Neural cell (in vitro differentiated cells): ENCODE results near the gene ENOSF1. TPM values are rescaled to one million over a fixed set of nuclear protein-coding genes. Genes with fewer than 3 reads are reported as not detected.

ENCODE experiments used
- H2AFZ ChIP-seq: fragments of 200-600, 300-800 bp; sonication (generic), shearing (Covaris generic); 2 replicates; pipeline ENCODE4 v1.6.0; 2014; ENCODE audit warnings: low read depth, mild to moderate bottlenecking, antibody characterized with exemption, low read length, moderate library complexity
- H3F3A ChIP-seq: fragments of 200-600 bp; shearing (Covaris generic); 2 replicates; pipeline ENCODE4 v1.6.1; 2016; ENCODE audit warnings: mild to moderate bottlenecking, moderate library complexity, mixed read lengths, antibody characterized with exemption, low read length; ENCODE audit not compliant: insufficient read depth, poor library complexity, severe bottlenecking
- H3K27ac ChIP-seq: fragments of 200-600, 300-800 bp; sonication (generic), shearing (Covaris generic); 2 replicates; pipeline ENCODE4 v1.5.1; 2014; ENCODE audit warnings: mild to moderate bottlenecking, low read length, moderate library complexity
- H3K27me3 ChIP-seq: fragments of 300-800, 200-600 bp; sonication (generic), shearing (Covaris generic); 2 replicates; pipeline ENCODE4 v1.6.0; 2014; ENCODE audit warnings: mild to moderate bottlenecking, low read depth, low read length, moderate library complexity; ENCODE audit not compliant: insufficient read depth
- H3K36me3 ChIP-seq: fragments of 300-800, 200-600 bp; sonication (generic), shearing (Covaris generic); 2 replicates; pipeline ENCODE4 v1.5.1; 2014; ENCODE audit warnings: mild to moderate bottlenecking, antibody characterized with exemption, low read length, moderate library complexity; ENCODE audit not compliant: insufficient read depth
- H3K4me2 ChIP-seq: fragments of 300-800, 200-600 bp; sonication (generic), shearing (Covaris generic); 2 replicates; pipeline ENCODE4 v1.6.0; 2014; ENCODE audit warnings: mild to moderate bottlenecking, low read length
- H3K4me3 ChIP-seq: fragments of 300-800, 200-600 bp; sonication (generic), shearing (Covaris generic); 2 replicates; pipeline ENCODE4 v1.5.1; 2014; ENCODE audit warnings: mild to moderate bottlenecking, low read length, moderate library complexity
- H3K79me2 ChIP-seq: fragments of 200-600 bp; shearing (Covaris generic); replicated peaks from 2 replicates; pipeline ENCODE4 v1.6.0; 2014; ENCODE audit warnings: mild to moderate bottlenecking, low read length, moderate library complexity; ENCODE audit not compliant: insufficient read depth
- H3K9ac ChIP-seq: fragments of 300-800, 200-600 bp; sonication (generic), shearing (Covaris generic); 2 replicates; pipeline ENCODE4 v1.6.1; 2016; ENCODE audit warnings: mild to moderate bottlenecking, low read length, mixed read lengths
- H3K9me2 ChIP-seq: fragments of 200-600 bp; shearing (Covaris generic); 2 replicates; pipeline ENCODE4 v1.6.1; 2016; ENCODE audit warnings: mild to moderate bottlenecking, low read length, mixed read lengths; ENCODE audit not compliant: insufficient read depth
- H3K9me3 ChIP-seq: fragments of 200-600, 300-800 bp; sonication (generic), shearing (Covaris generic); 2 replicates; pipeline ENCODE4 v1.6.1; 2016; ENCODE audit warnings: mild to moderate bottlenecking, mixed run types, low read length, moderate library complexity, mixed read lengths
- H4K20me1 ChIP-seq: fragments of 200-600 bp; shearing (Covaris generic); 2 replicates; pipeline ENCODE4 v1.6.1; 2016; ENCODE audit warnings: mild to moderate bottlenecking, mixed run types; ENCODE audit not compliant: insufficient read depth
- CTCF ChIP-seq: fragments of 450-650 bp; IDR thresholded peaks from 2 replicates; pipeline ENCODE4 v1.5.1; 2014; ENCODE audit warnings: antibody characterized with exemption, mild to moderate bottlenecking, moderate library complexity; ENCODE audit not compliant: poor library complexity, severe bottlenecking
- EP300 ChIP-seq: fragments of 450-650 bp; conservative IDR thresholded peaks from 2 replicates; pipeline ENCODE4 v1.6.1; 2014; ENCODE audit warnings: antibody characterized with exemption, mild to moderate bottlenecking, moderate library complexity; ENCODE audit not compliant: poor library complexity, severe bottlenecking
- EZH2 ChIP-seq: fragments of 200-600, 300-800 bp; shearing (Covaris generic), sonication (generic); IDR thresholded peaks from 2 replicates; pipeline ENCODE4 v1.6.1; 2014; ENCODE audit warnings: antibody characterized with exemption, low read length, borderline replicate concordance, mild to moderate bottlenecking; ENCODE audit not compliant: insufficient read depth, poor library complexity, severe bottlenecking
- MXI1 ChIP-seq: fragments of 450-650 bp; conservative IDR thresholded peaks from 2 replicates; pipeline ENCODE4 v1.6.1; 2014; ENCODE audit warnings: antibody characterized with exemption, mild to moderate bottlenecking; ENCODE audit not compliant: poor library complexity, severe bottlenecking
- POLR2AphosphoS5 ChIP-seq: IDR thresholded peaks from 2 replicates; pipeline ENCODE4 v1.6.1; 2012
- RAD21 ChIP-seq: fragments of 450-650 bp; conservative IDR thresholded peaks from 2 replicates; pipeline ENCODE4 v1.6.1; 2014; ENCODE audit warnings: antibody characterized with exemption, mild to moderate bottlenecking, moderate library complexity
- REST ChIP-seq: IDR thresholded peaks from 2 replicates; pipeline ENCODE4 v1.6.1; 2012; ENCODE audit warnings: borderline replicate concordance
- TAF1 ChIP-seq: IDR thresholded peaks from 2 replicates; pipeline ENCODE4 v1.6.1; 2012; ENCODE audit warnings: low read depth
- polyA plus RNA-seq: library from polyadenylated mRNA; depleted of rRNA; stranded (reverse); fragments of >200 nt; gene quantifications from 2 replicates; pipeline ENCODE4 v1.2.3, GENCODE V29; 2014

ENOSF1 gene
- polyA plus RNA-seq, 1 donor from 2014 or later = 9.0 TPM

- Histone ChIP-seq H3K27ac (no peak overlapping the region), H3F3A (no peaks in the 10 kb centered on the region), H3K27me3 (no peaks in the 10 kb centered on the region), H3K9me2 (no peaks in the 10 kb centered on the region), H3K79me2 (no peaks in the 10 kb centered on the region), H3K4me2 (no peak overlapping the region), H3K4me3 (no peak overlapping the region), H3K36me3 (no peaks in the 10 kb centered on the region), H4K20me1 (no peaks in the 10 kb centered on the region), H3K9ac (no peak overlapping the region), H3K9me3 (no peaks in the 10 kb centered on the region), H2AFZ (no peak overlapping the region)
- TF ChIP-seq EZH2 (no peak), REST (no peak), TAF1 (no peak)
Observed at GRCh38 chr18:634551-635045, 77.8 kb downstream of the ENOSF1 start.

GRCh38 chr18:631560-631959 lies 80.9 kb downstream of the ENOSF1 start:
- Histone ChIP-seq H2AFZ (no peak overlapping the region), H3K9ac (no peak overlapping the region), H4K20me1 (no peaks in the 10 kb centered on the region), H3K27ac (no peak overlapping the region), H3K36me3 (no peaks in the 10 kb centered on the region), H3K9me2 (no peaks in the 10 kb centered on the region), H3K9me3 (no peaks in the 10 kb centered on the region), H3K4me2 (no peak overlapping the region), H3K4me3 (no peak overlapping the region), H3K79me2 (no peaks in the 10 kb centered on the region), H3K27me3 (no peaks in the 10 kb centered on the region), H3F3A (no peaks in the 10 kb centered on the region)
- TF ChIP-seq CTCF (no peak), EP300 (no peak), EZH2 (no peak), MXI1 (no peak), REST (no peak), POLR2AphosphoS5 (no peak), RAD21 (no peak)
